Measurements from ENCODE around the gene NFKBIE.

- no peak for TF ChIP-seq CTCF (IDR thresholded peaks at IDR 0.05)
- no peak for TF ChIP-seq TCF7L2 (IDR thresholded peaks at IDR 0.05; ENCODE audit: low read depth, low read length)
- no peak for TF ChIP-seq SIN3A (IDR thresholded peaks at IDR 0.05; ENCODE audit: borderline replicate concordance, insufficient read depth, low read depth, low read length)
- TF ChIP-seq POLR2AphosphoS5 (IDR thresholded peaks at IDR 0.05; ENCODE audit: low read depth, low read length), result no peak
- no peak for TF ChIP-seq REST (IDR thresholded peaks at IDR 0.05; ENCODE audit: insufficient read depth in 1 of 2, low read depth in 2 of 2, low read length in 1 of 2)
Observed at GRCh38 chr6:44272999-44273566, 7.7 kb upstream of the NFKBIE start.

Data from Panc1 (cell line).